ENCODE measurements around the gene ACVR2A.

Gene ACVR2A

GRCh38 chr2:147844697-147845410, at the start of gene ACVR2A:
Gene ACVR2A, plus strand, starts transcription at chr2:147845029. Its CDS starts 124 bp downstream, at chr2:147845153.
- DNase-seq = no peak

GRCh38 chr2:147800316-147800715, 44.5 kb upstream of the ACVR2A start:
- DNase-seq = no peak

- no peak for DNase-seq
Observed at GRCh38 chr2:147806846-147807245, 38.0 kb upstream of the ACVR2A start.

- DNase-seq = no peak
Observed at GRCh38 chr2:147808520-147808919, 36.3 kb upstream of the ACVR2A start.

GRCh38 chr2:147810883-147811765, 33.7 kb upstream of the ACVR2A start:
- no peak for DNase-seq

- DNase-seq = no peak
Observed at GRCh38 chr2:147818741-147819140, 26.1 kb upstream of the ACVR2A start.

GRCh38 chr2:147824620-147825019, 20.2 kb upstream of the ACVR2A start:
- DNase-seq = no peak

- DNase-seq = no peak
Observed at GRCh38 chr2:147826278-147827087, 18.3 kb upstream of the ACVR2A start.

GRCh38 chr2:147827088-147827375, 17.8 kb upstream of the ACVR2A start:
- no peak for DNase-seq

- no peak for DNase-seq
Observed at GRCh38 chr2:147829106-147829505, 15.7 kb upstream of the ACVR2A start.

- no peak for DNase-seq
Observed at GRCh38 chr2:147836099-147836498, 8.7 kb upstream of the ACVR2A start.

- DNase-seq = no peak
Observed at GRCh38 chr2:147843391-147843863, 1.4 kb upstream of the ACVR2A start.

- no peak for DNase-seq
Observed at GRCh38 chr2:147843864-147844696, 749 bp upstream of the ACVR2A start.

GRCh38 chr2:147845411-147845971, 662 bp downstream of the ACVR2A start:
- DNase-seq = no peak

GRCh38 chr2:147846412-147847081, 1.7 kb downstream of the ACVR2A start:
- DNase-seq = no peak

- DNase-seq = no peak
Observed at GRCh38 chr2:147847746-147848391, 3.0 kb downstream of the ACVR2A start.

GRCh38 chr2:147850838-147851237, 6.0 kb downstream of the ACVR2A start:
- DNase-seq = no peak

GRCh38 chr2:147851244-147851930, 6.6 kb downstream of the ACVR2A start:
- DNase-seq = no peak

- DNase-seq = no peak
Observed at GRCh38 chr2:147854557-147855134, 9.8 kb downstream of the ACVR2A start.

GRCh38 chr2:147855316-147855715, 10.5 kb downstream of the ACVR2A start:
- DNase-seq = no peak

All from NCI-H524 treated with DMSO at 0.1 percent for 48 hours (cell line).